Measurements from ENCODE around the gene SMAD3. TPM values are rescaled to one million over a fixed set of nuclear protein-coding genes. Genes with fewer than 3 reads are reported as not detected.

The SMAD3 gene
- 53.5 TPM for total RNA-seq

DNA sequence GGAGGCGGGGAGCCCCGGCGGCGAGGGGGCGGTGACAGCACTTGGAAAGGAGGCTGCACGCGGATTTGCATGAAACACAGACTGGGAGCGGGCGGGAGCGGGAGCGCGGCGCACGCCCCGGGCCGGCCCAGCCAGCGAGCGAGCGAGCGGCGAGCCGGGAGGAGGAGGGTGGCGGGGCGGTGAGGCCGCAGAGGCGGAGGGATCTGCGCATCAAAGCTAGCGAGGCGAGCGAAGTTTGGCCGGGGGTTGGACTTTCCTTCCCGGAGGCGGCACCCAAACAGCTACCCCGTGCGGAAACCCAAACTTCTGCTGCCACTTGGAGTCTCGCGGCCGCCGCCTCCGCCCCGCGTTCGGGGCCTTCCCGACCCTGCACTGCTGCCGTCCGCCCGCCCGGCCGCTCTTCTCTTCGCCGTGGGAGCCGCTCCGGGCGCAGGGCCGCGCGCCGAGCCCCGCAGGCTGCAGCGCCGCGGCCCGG lies at the start of gene SMAD3:
TSS of gene SMAD3 (plus strand) at position 72 of the 475 bp plus-strand sequence. CDS start 553 bp downstream, outside the sequence.
- intact Hi-C loops (cut with DNase I), result loop anchor here (5.0 to 10.0 kb wide), 3 partner anchors 48 to 189 kb away; partner anchors contain the start of genes AAGAB and IQCH
- peak within 1 kb of the TSS; percentile 89 to 93 for H3K4me3 ChIP-seq
- TF ChIP-seq POLR2AphosphoS5 (IDR thresholded peaks at IDR 0.05; ENCODE audit: insufficient read depth in 1 of 2, low read depth in 1 of 2), result no peak
- TF ChIP-seq POLR2A (IDR thresholded peaks at IDR 0.05), result peak in 1 of 2 donors; percentile 53
- H3K27ac ChIP-seq, result peak within 1 kb of the TSS; percentile 92
- H3K4me1 ChIP-seq, result peaks cover 43% of the 10 kb centered on the region
- DNase-seq (ENCODE audit: extremely low spot score in 2 of 2), result no peak
- H3K27me3 ChIP-seq, result no peaks in the 10 kb centered on the region
- H3K36me3 ChIP-seq, result no peaks in the 10 kb centered on the region
- H3K9me3 ChIP-seq, result no peaks in the 10 kb centered on the region

DNA sequence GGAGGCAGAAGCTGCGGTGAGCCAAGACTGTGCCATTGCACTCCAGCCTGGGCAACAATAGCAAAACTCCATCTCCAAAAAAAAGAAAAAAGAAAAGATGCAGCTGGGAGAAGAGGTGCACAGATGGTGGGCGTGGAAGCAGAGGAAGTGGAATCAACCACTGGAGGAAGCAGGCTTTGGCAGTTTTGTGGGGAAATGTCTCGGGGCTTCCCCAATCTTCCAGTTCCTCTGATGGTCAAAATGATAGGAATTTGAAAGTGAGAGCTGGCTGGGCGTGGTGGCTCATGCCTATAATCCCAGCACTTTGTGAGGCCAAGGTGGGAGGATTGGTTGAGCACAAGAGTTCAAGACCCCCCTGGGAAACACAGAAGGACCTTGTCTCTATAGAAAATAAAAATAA lies 48.1 kb upstream of the SMAD3 start:
- no peaks in the 10 kb centered on the region for H3K9me3 ChIP-seq
- H3K27ac ChIP-seq, result no peak overlapping the region
- intact Hi-C loops (cut with DNase I), result loop anchor here (5.0 kb wide), 1 partner anchor 50 kb away; the partner anchor contains the start of gene SMAD3
- no peaks in the 10 kb centered on the region for H3K36me3 ChIP-seq
- H3K27me3 ChIP-seq, result no peaks in the 10 kb centered on the region
- TF ChIP-seq POLR2A (IDR thresholded peaks at IDR 0.05) (no peak), POLR2AphosphoS5 (IDR thresholded peaks at IDR 0.05; ENCODE audit: insufficient read depth in 1 of 2, low read depth in 1 of 2) (no peak)
- TF ChIP-seq, protein P1, sequence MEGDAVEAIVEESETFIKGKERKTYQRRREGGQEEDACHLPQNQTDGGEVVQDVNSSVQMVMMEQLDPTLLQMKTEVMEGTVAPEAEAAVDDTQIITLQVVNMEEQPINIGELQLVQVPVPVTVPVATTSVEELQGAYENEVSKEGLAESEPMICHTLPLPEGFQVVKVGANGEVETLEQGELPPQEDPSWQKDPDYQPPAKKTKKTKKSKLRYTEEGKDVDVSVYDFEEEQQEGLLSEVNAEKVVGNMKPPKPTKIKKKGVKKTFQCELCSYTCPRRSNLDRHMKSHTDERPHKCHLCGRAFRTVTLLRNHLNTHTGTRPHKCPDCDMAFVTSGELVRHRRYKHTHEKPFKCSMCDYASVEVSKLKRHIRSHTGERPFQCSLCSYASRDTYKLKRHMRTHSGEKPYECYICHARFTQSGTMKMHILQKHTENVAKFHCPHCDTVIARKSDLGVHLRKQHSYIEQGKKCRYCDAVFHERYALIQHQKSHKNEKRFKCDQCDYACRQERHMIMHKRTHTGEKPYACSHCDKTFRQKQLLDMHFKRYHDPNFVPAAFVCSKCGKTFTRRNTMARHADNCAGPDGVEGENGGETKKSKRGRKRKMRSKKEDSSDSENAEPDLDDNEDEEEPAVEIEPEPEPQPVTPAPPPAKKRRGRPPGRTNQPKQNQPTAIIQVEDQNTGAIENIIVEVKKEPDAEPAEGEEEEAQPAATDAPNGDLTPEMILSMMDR (IDR thresholded peaks at IDR 0.05), result no peak
- H3K4me3 ChIP-seq, result no peak overlapping the region
- DNase-seq (ENCODE audit: extremely low spot score in 2 of 2), result peak in 1 of 2 donors; percentile 52
- H3K4me1 ChIP-seq, result no peaks in the 10 kb centered on the region

DNA sequence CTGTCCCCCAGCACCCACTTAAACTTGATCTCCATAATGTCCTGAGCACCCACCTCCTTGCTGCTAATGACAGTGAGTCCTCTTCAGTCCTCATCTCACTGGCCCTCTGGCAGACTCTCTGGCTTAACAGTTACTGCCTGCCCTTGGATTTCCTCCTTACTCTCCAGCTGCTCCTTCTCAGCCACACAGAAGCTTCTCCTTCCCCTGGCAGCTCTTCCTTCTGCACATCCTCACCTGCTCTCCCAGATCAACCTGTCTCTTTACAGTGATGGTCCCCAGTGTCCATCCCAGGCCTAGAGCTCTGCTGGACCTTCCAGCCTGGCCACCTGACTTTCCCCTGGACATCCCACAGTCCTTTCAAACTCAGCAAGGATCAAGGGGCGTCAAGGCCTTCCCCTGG lies 47.4 kb upstream of the SMAD3 start:
- Histone ChIP-seq H3K36me3 (no peaks in the 10 kb centered on the region), H3K4me1 (no peaks in the 10 kb centered on the region), H3K9me3 (no peaks in the 10 kb centered on the region), H3K27me3 (no peaks in the 10 kb centered on the region), H3K4me3 (no peak overlapping the region), H3K27ac (no peak overlapping the region)
- TF ChIP-seq, protein P1 (IDR thresholded peaks at IDR 0.05), result no peak
- DNase-seq (ENCODE audit: extremely low spot score in 2 of 2), result peak in 1 of 2 donors; percentile 79
- intact Hi-C loops (cut with DNase I), result loop anchor here (5.0 kb wide), 1 partner anchor 49 kb away; the partner anchor contains the start of gene SMAD3

- H3K36me3 ChIP-seq, result no peaks in the 10 kb centered on the region
- TF ChIP-seq POLR2A (IDR thresholded peaks at IDR 0.05) (no peak), POLR2AphosphoS5 (IDR thresholded peaks at IDR 0.05; ENCODE audit: insufficient read depth in 1 of 2, low read depth in 1 of 2) (no peak)
- TF ChIP-seq, protein P1 (IDR thresholded peaks at IDR 0.05), result no peak
- H3K27ac ChIP-seq, result no peak overlapping the region
- H3K4me1 ChIP-seq, result peaks cover 3% of the 10 kb centered on the region
- no peaks in the 10 kb centered on the region for H3K9me3 ChIP-seq
- intact Hi-C loops (cut with DNase I), result loop anchor here (5.0 kb wide), 1 partner anchor 49 kb away; the partner anchor contains the start of gene SMAD3
- no peaks in the 10 kb centered on the region for H3K27me3 ChIP-seq
- peak in 1 of 2 donors; percentile 34 for DNase-seq (ENCODE audit: extremely low spot score in 2 of 2)
- H3K4me3 ChIP-seq, result no peak overlapping the region
Measured at GRCh38 chr15:67018441-67018840, 47.0 kb upstream of the SMAD3 start.

GRCh38 chr15:67019069-67019468 lies 46.3 kb upstream of the SMAD3 start:
- TF ChIP-seq, protein P1 (IDR thresholded peaks at IDR 0.05), result no peak
- TF ChIP-seq POLR2A (IDR thresholded peaks at IDR 0.05) (no peak), POLR2AphosphoS5 (IDR thresholded peaks at IDR 0.05; ENCODE audit: insufficient read depth in 1 of 2, low read depth in 1 of 2) (no peak)

More at GRCh38 chr15:67019069-67019468, 46.3 kb upstream of the SMAD3 start:
- Histone ChIP-seq H3K9me3 (no peaks in the 10 kb centered on the region), H3K27ac (no peak overlapping the region), H3K27me3 (no peaks in the 10 kb centered on the region), H3K4me1 (peaks cover 9% of the 10 kb centered on the region), H3K4me3 (no peak overlapping the region), H3K36me3 (no peaks in the 10 kb centered on the region)
- DNase-seq (ENCODE audit: extremely low spot score in 2 of 2), result peak in 1 of 2 donors; percentile 22
- intact Hi-C loops (cut with DNase I), result loop anchor here (5.0 kb wide), 1 partner anchor 48 kb away; the partner anchor contains the start of gene SMAD3
